ENCODE measurements around the gene FHOD3. TPM values are rescaled to one million over a fixed set of nuclear protein-coding genes. Genes with fewer than 3 reads are reported as not detected.

FHOD3 gene
- total and polyA plus RNA-seq, 9 of the 15 experiments (the other 6 are each of a cell fraction or from before 2014, with no cell fraction given): 0.11 TPM; not detected in 8

GRCh38 chr18:36735130-36735529 lies 437.6 kb downstream of the FHOD3 start:
- Histone ChIP-seq H3K9ac (ENCODE audit: insufficient read depth in 1 of 2, low read depth in 2 of 2, low read length in 2 of 2) (no peak overlapping the region), H3K4me3 (no peak overlapping the region), H3K4me2 (ENCODE audit: insufficient read depth, low read length) (no peak overlapping the region), H3K27ac (ENCODE audit: extremely low read depth, low read depth, low read length) (no peak overlapping the region), H3K4me1 (replicated peaks in 1 of 2; ENCODE audit: control insufficient read depth in 2 of 2, insufficient read depth in 2 of 2, low read length in 2 of 2) (no peaks in the 10 kb centered on the region), H3K27me3 (ENCODE audit: control insufficient read depth in 2 of 2, insufficient read depth in 2 of 2, low read length in 2 of 2) (peaks cover 0 to 4% of the 10 kb centered on the region in 2 experiments; a peak in 1 of 5 replicates), H4K20me1 (replicated peaks; ENCODE audit: control insufficient read depth, insufficient read depth, low read length) (no peaks in the 10 kb centered on the region), H3K9me1 (ENCODE audit: control insufficient read depth, insufficient read depth, low read length) (no peaks in the 10 kb centered on the region), H3K36me3 (ENCODE audit: control insufficient read depth, insufficient read depth, low read length) (no peaks in the 10 kb centered on the region), H3K9me3 (replicated peaks; ENCODE audit: control insufficient read depth, insufficient read depth, low read depth, low read length) (no peaks in the 10 kb centered on the region), H3K79me2 (ENCODE audit: control insufficient read depth, insufficient read depth, low read length) (no peaks in the 10 kb centered on the region), H2AFZ (ENCODE audit: low read depth, low read length) (no peak overlapping the region)
- DNase-seq (ENCODE audit: extremely low read depth in 1 of 4, low spot score in 3 of 4) (no peak), ATAC-seq (no peak), FAIRE-seq (no peak)
- POLR2A ChIA-PET: no interaction called here
- CTCF ChIA-PET (ENCODE audit: low intra/inter-chr PET ratio): no interaction called here
- BruUV-seq (replicated peaks): no TSS peak
- intact Hi-C loops (cut with micrococcal nuclease): no loop called here
- TF ChIP-seq PRDM10 (IDR thresholded peaks at IDR 0.05; ENCODE audit: partially characterized antibody) (no peak), NFIX (CRISPR knock-in tag; IDR thresholded peaks at IDR 0.05; ENCODE audit: low read depth) (no peak), ZNF277 (CRISPR knock-in tag; IDR thresholded peaks at IDR 0.05; ENCODE audit: borderline replicate concordance) (no peak), DLX4 (CRISPR knock-in tag; IDR thresholded peaks at IDR 0.05) (no peak), RFX1 (IDR thresholded peaks at IDR 0.05) (no peak), JUN (IDR thresholded peaks at IDR 0.05; ENCODE audit: borderline replicate concordance, low read depth, low read length) (no peak), JUN (CRISPR knock-in tag; IDR thresholded peaks at IDR 0.05; ENCODE audit: borderline replicate concordance) (no peak), ZBTB8A (IDR thresholded peaks at IDR 0.05; ENCODE audit: partially characterized antibody) (no peak)
- WGBS (ENCODE audit: insufficient coverage, low coverage, missing lambda C conversion rate): 0% methylated on average over 2 of the region's 2 CpGs
- in situ Hi-C loops (cut with MboI): no loop called here

All from K562 (cell line).